Endothelial cell of umbilical vein (primary cell): ENCODE results near the gene MTSS2. TPM values are rescaled to one million over a fixed set of nuclear protein-coding genes. Genes with fewer than 3 reads are reported as not detected.

Experiments
- BruUV-seq: library from RNA; stranded (reverse); fragments of 400-500 nt; replicated peaks from 2 replicates; lab custom pipeline; 2021; lab: Mats Ljungman, UMichigan
- CTCF ChIA-PET: fragments of 300-600, 350-600 bp; sonication (Branson Sonifier 250); formaldehyde crosslinking; loops from one replicate; lab custom pipeline; 2021; ENCODE audit warnings: antibody characterized with exemption, inconsistent platforms; lab: Charles Lee
- POLR2A ChIA-PET: fragments of 300-600, 350-600 bp; sonication (Branson Sonifier 250); formaldehyde crosslinking; loops from one replicate; lab custom pipeline; 2021; ENCODE audit warnings: antibody characterized with exemption, inconsistent platforms; lab: Charles Lee
- DNase-seq: peaks from one replicate; pipeline ENCODE4 v3.0.0-alpha.2; 2011; ENCODE audit warnings: low read depth, low spot score
- FAIRE-seq: peaks from 2 replicates; lab custom pipeline; 2011; peaks lifted over from hg19 to GRCh38; lab: Jason Lieb, UNC
- H2AFZ ChIP-seq: 2 replicates; pipeline ENCODE4 v1.6.0; 2012; ENCODE audit warnings: low read depth, low read length, control low read depth, inconsistent platforms
- H3K27ac ChIP-seq: 2 replicates; pipeline ENCODE4 v1.5.1; 2011; ENCODE audit warnings: low read depth, mild to moderate bottlenecking, control low read depth, low read length, moderate library complexity; ENCODE audit not compliant: insufficient read depth
- H3K27me3 ChIP-seq, 2 experiments: 2 replicates each; pipeline versions ENCODE4 v1.6.0 to v1.6.1; 2011; ENCODE audit warnings: low read length in 2 of 2, mixed read lengths in 1 of 2; ENCODE audit not compliant: control insufficient read depth in 2 of 2, insufficient read depth in 2 of 2
- H3K36me3 ChIP-seq, 2 experiments: 2 replicates in 1 of 2; 3 replicates in 1 of 2; pipeline ENCODE4 v1.5.1; 2011; ENCODE audit warnings: low read length in 2 of 2, mild to moderate bottlenecking in 1 of 2, moderate library complexity in 1 of 2; ENCODE audit not compliant: control insufficient read depth in 2 of 2, insufficient read depth in 2 of 2; ENCODE audit errors: extremely low read depth in 1 of 2
- H3K4me1 ChIP-seq: 3 replicates; pipeline ENCODE4 v1.5.1; 2011; ENCODE audit warnings: mild to moderate bottlenecking, low read length; ENCODE audit not compliant: control insufficient read depth, insufficient read depth; ENCODE audit errors: extremely low read depth
- H3K4me2 ChIP-seq: 2 replicates; pipeline ENCODE4 v1.6.1; 2011; ENCODE audit warnings: low read length, control low read depth, mixed read lengths; ENCODE audit not compliant: insufficient read depth
- H3K4me3 ChIP-seq, 3 experiments: fragments of 200-600 bp in 1 of 3; sonication (generic), shearing (Covaris generic) in 1 of 3; replicated peaks in 1 of 3; 2 replicates each; pipeline ENCODE4 v1.5.1; 2011 to 2016; ENCODE audit warnings: control low read depth in 3 of 3, low read length in 3 of 3, mild to moderate bottlenecking in 2 of 3, inconsistent platforms in 1 of 3, low read depth in 1 of 3, moderate library complexity in 1 of 3; ENCODE audit not compliant: insufficient read depth in 1 of 3
- H3K79me2 ChIP-seq: 2 replicates; pipeline ENCODE4 v1.6.0; 2012; ENCODE audit warnings: low read length, inconsistent platforms; ENCODE audit not compliant: control insufficient read depth, insufficient read depth
- H3K9ac ChIP-seq: replicated peaks from 2 replicates; pipeline ENCODE3; 2011; ENCODE audit warnings: low read length, control low read depth; ENCODE audit not compliant: insufficient read depth; ENCODE audit errors: extremely low read depth
- H3K9me1 ChIP-seq: replicated peaks from 3 replicates; pipeline ENCODE4 v1.6.0; 2011; ENCODE audit warnings: mild to moderate bottlenecking, low read length; ENCODE audit not compliant: control insufficient read depth, insufficient read depth; ENCODE audit errors: extremely low read depth
- H3K9me3 ChIP-seq: replicated peaks from 2 replicates; pipeline ENCODE4 v1.5.1; 2012; ENCODE audit warnings: low read length, inconsistent platforms; ENCODE audit not compliant: control insufficient read depth, insufficient read depth
- H4K20me1 ChIP-seq: replicated peaks from 2 replicates; pipeline ENCODE3; 2011; ENCODE audit warnings: mild to moderate bottlenecking, low read length; ENCODE audit not compliant: control insufficient read depth, insufficient read depth; ENCODE audit errors: extremely low read depth
- CTCF ChIP-seq, 2 donors: IDR thresholded peaks; 1 replicate in 1 of 2; 2 replicates in 1 of 2; pipeline ENCODE4 v1.5.1; 2011; ENCODE audit warnings: low read length in 2 of 2, mild to moderate bottlenecking in 2 of 2, moderate library complexity in 2 of 2, control low read depth in 1 of 2, inconsistent platforms in 1 of 2, low read depth in 1 of 2; ENCODE audit not compliant: insufficient read depth in 1 of 2; ENCODE audit errors: extremely low read depth in 1 of 2
- EZH2 ChIP-seq: IDR thresholded peaks from 2 replicates; pipeline ENCODE4 v1.6.1; 2012; ENCODE audit warnings: borderline replicate concordance, low read depth, mild to moderate bottlenecking, moderate library complexity, low read length, inconsistent platforms; ENCODE audit not compliant: severe bottlenecking
- FOS ChIP-seq: IDR thresholded peaks from 2 replicates; pipeline ENCODE4 v1.6.1; 2011; ENCODE audit warnings: mild to moderate bottlenecking, low read length, moderate library complexity, borderline replicate concordance; ENCODE audit not compliant: insufficient read depth
- GATA2 ChIP-seq: IDR thresholded peaks from 2 replicates; pipeline ENCODE4 v1.7.0; 2011; ENCODE audit warnings: low read depth, mild to moderate bottlenecking, moderate library complexity, mixed read lengths, low read length; ENCODE audit not compliant: insufficient read length, insufficient read depth
- JUN ChIP-seq: IDR thresholded peaks from 2 replicates; pipeline ENCODE4 v1.6.1; 2011; ENCODE audit warnings: borderline replicate concordance, low read depth; ENCODE audit not compliant: insufficient read length, insufficient read depth
- MAX ChIP-seq: IDR thresholded peaks from 2 replicates; pipeline ENCODE4 v1.6.1; 2011; ENCODE audit not compliant: insufficient read depth, insufficient read length
- MYC ChIP-seq: IDR thresholded peaks from one replicate; pipeline ENCODE4 v1.6.1; 2011; ENCODE audit warnings: mild to moderate bottlenecking, low read depth, low read length
- POLR2A ChIP-seq: IDR thresholded peaks from 2 replicates; pipeline ENCODE4 v1.6.1; 2012; ENCODE audit warnings: low read depth, mild to moderate bottlenecking, control low read depth, low read length
- POLR2AphosphoS5 ChIP-seq: IDR thresholded peaks from 2 replicates; pipeline ENCODE4 v1.6.1; 2012; ENCODE audit warnings: low read depth, mild to moderate bottlenecking, control low read depth, low read length, moderate library complexity; ENCODE audit not compliant: insufficient read depth
- dilution Hi-C: fragments of 300-500 bp; cut with MboI; formaldehyde crosslinking; loops from one replicate; pipeline ENCODE4 v1.15.0; 2019; ENCODE audit warnings: low sequenced_read_pairs; ENCODE audit not compliant: extremely low pct_ligation_motif_present
- intact Hi-C: fragments of 100-400 bp; cut with micrococcal nuclease; formaldehyde crosslinking; loops from one replicate; pipeline ENCODE4 v1.10.0; 2022
- polyA plus RNA-seq, 4 experiments: library from polyadenylated mRNA; depleted of rRNA in 3 of 4; stranded (reverse) in 3 of 4; unstranded in 1 of 4; fragments of >200 nt; gene quantifications; 2 replicates each; pipeline versions ENCODE4 v1.2.1 to v1.2.3, GENCODE V29; 2011 to 2012; ENCODE audit warnings: missing spikeins in 1 of 4
- total RNA-seq: library from RNA; stranded (reverse); gene quantifications from 2 replicates; pipeline ENCODE4 v1.2.3, GENCODE V29; 2021

Gene MTSS2
- total and polyA plus RNA-seq, 2 donors (not counting 3 experiments of a cell fraction or from before 2014, with no cell fraction given), result 38.4 to 42.3 TPM

DNA sequence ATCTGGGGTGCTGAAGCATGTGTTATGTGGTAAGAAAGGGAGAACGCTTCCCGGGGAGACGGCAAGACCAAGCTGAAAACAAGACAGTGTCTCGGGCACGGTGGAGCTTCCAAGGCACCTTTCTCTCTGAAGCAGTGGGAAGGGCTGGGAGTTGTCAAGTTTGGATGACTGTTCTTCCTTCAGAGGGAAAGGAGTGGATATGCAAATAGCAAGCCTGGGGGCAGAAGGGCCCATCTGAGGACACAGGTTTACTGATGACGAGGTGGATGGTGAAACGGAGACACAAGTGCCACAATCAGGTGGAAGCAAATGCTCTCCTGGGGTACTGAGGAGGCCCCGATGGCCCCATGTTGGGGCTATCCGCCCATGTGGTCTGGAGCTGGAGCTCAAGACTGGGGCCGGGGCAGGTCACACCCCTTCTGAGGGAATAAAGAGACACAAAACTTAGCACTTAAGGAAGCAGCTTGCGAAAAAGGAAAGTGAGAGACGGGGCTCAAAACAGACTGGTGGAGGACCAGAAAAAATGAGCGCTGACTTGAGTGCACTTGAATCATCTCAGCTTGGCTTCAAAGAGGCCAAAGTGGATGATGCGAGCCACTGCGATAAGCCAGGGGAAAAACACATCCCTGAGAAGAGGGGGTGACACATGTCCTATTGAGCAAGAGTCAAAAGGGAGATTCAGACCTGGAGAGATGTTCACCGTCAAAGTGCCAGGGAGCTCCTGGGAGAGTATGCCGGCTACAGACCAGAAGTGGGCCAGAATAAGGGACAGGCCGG is 34.8 kb upstream of the MTSS2 start:
- FAIRE-seq, result no peak
- Histone ChIP-seq H3K9me3 (no peaks in the 10 kb centered on the region), H2AFZ (no peak overlapping the region), H3K9me1 (no peaks in the 10 kb centered on the region), H3K4me2 (no peak overlapping the region), H3K79me2 (no peaks in the 10 kb centered on the region), H3K9ac (no peak overlapping the region), H3K4me1 (no peaks in the 10 kb centered on the region), H3K36me3 (no peaks in the 10 kb centered on the region), H3K27me3 (no peaks in the 10 kb centered on the region), H3K4me3 (no peak overlapping the region), H3K27ac (no peak overlapping the region), H4K20me1 (no peaks in the 10 kb centered on the region)
- no peak for DNase-seq
- intact Hi-C loops (no loop called here), dilution Hi-C loops (no loop called here)
- TF ChIP-seq FOS (no peak), JUN (no peak), MYC (no peak), CTCF (IDR thresholded peaks at IDR 0.05; ENCODE audit: extremely low read depth in 1 of 2, insufficient read depth in 1 of 2, low read depth in 1 of 2, low read length in 2 of 2) (no peak), EZH2 (no peak), POLR2A (no peak), MAX (no peak), GATA2 (no peak), POLR2AphosphoS5 (no peak)
- ChIA-PET CTCF (interaction anchor here (0.9 kb wide), 2 partner anchors 38 to 51 kb away, joined by 3 read pairs; no protein-coding TSS in a partner anchor), POLR2A (no interaction called here)
- BruUV-seq, result no TSS peak
